Coronary artery (tissue), 2 donors: ENCODE results near the gene GPR55.

ENCODE experiments used
- DNase-seq: peaks from one replicate; pipeline ENCODE4 v3.0.0-alpha.2; 2017; ENCODE audit warnings: low spot score
- H3K27ac ChIP-seq, 2 donors: fragments of 200-600 bp; sonication (generic); one replicate each; pipeline ENCODE4 v1.5.1; 2016 to 2019
- H3K4me3 ChIP-seq: fragments of 200-600 bp; sonication (generic); 2 replicates; pipeline ENCODE4 v1.5.1; 2016; ENCODE audit warnings: mild to moderate bottlenecking, moderate library complexity
- TF ChIP-seq, protein P1 (sequence below): fragments of 200-600 bp; sonication (generic); IDR thresholded peaks from one replicate; pipeline ENCODE4 v1.5.1; 2019; ENCODE audit warnings: antibody characterized with exemption

The GPR55 gene

DNA sequence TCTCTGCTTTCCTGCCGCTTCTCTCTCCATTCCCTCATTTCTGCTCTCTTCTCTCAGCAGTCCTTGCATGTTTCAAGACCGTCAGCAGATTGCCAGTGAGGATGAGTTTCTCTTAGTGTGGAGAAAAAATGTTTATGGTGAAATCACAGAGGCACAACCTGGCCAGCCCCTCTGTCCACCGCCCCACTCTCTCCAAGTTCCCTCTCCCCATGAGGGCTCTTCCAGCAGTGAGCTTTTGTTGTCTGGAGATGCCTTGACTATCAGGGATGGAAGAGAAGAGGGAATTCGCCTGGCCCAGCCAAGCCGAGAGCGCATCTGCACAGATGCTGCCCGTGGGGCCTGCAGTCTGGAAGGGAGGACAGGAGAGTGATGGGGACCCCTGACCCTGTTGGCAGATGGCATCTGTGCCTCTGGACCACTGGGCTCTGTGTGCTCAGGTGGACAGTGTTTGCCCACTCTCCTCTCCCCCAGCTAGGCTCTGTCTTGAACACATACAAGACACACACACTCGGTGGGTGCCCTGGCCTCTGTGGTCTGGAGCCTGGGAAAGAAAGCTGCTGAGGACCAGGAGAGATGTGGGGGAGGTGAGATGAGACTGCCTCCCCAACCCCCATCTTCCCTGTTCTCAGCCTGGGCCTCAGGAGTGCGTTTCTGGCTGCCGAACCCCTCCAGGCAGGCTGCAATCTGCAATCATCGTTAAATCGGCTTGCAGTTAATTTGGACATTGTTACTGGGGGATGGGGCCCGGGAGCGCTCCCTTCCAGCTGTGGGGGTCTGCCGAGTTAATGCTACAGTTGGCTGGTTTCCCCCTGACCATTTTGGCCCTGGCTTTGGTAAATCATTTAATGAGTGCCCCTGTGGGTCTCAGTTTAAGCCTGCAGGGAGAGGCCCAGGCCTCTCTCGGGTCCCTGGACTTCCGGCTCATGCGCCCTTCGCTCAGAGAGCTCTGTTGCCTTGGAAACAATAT, 55.8 kb downstream of the GPR55 start:
- H3K4me3 ChIP-seq = no peak overlapping the region
- TF ChIP-seq, protein P1, sequence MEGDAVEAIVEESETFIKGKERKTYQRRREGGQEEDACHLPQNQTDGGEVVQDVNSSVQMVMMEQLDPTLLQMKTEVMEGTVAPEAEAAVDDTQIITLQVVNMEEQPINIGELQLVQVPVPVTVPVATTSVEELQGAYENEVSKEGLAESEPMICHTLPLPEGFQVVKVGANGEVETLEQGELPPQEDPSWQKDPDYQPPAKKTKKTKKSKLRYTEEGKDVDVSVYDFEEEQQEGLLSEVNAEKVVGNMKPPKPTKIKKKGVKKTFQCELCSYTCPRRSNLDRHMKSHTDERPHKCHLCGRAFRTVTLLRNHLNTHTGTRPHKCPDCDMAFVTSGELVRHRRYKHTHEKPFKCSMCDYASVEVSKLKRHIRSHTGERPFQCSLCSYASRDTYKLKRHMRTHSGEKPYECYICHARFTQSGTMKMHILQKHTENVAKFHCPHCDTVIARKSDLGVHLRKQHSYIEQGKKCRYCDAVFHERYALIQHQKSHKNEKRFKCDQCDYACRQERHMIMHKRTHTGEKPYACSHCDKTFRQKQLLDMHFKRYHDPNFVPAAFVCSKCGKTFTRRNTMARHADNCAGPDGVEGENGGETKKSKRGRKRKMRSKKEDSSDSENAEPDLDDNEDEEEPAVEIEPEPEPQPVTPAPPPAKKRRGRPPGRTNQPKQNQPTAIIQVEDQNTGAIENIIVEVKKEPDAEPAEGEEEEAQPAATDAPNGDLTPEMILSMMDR = no peak
- H3K27ac ChIP-seq = no peak overlapping the region
- DNase-seq = no peak

DNA sequence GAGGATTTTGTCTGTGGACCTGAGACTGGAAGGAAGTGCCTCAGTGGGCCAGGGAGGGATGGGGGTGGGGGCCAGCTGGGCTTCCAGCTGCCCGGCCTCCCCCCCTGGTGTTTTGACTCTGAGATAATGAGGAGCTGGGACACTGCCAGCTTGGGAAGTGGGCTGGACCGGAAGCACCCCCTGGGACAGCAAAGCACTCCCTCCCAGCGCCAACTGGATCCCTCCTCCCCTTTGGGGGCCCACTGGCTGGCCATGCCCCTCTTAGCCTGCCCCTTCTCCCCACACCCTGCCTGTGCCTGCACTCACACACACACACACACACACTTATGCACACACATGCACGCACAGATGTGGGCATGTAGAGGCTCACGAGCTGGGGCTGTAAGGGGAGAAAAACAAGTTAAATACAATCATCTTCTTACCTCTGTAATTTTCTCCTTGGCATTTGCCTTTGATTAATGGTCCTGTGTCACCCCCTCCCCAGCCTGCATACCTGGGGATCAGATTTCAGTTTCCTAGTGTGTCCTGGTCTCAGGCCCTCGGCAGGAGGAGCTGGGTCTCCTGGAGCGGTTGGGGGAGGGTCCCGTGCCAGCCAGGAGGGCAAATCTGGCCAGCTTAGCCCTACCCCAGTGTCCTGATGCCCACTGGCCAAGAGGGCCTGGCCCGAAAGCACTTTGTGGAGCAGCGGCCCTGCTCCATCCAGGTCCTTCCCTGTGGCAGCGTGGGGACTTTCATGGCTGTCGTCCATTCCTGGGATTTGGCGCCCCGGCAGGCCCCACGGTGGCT, 56.7 kb downstream of the GPR55 start:
- no peak overlapping the region for H3K27ac ChIP-seq
- no peak overlapping the region for H3K4me3 ChIP-seq
- TF ChIP-seq, protein P1 = no peak
- DNase-seq = no peak

DNA sequence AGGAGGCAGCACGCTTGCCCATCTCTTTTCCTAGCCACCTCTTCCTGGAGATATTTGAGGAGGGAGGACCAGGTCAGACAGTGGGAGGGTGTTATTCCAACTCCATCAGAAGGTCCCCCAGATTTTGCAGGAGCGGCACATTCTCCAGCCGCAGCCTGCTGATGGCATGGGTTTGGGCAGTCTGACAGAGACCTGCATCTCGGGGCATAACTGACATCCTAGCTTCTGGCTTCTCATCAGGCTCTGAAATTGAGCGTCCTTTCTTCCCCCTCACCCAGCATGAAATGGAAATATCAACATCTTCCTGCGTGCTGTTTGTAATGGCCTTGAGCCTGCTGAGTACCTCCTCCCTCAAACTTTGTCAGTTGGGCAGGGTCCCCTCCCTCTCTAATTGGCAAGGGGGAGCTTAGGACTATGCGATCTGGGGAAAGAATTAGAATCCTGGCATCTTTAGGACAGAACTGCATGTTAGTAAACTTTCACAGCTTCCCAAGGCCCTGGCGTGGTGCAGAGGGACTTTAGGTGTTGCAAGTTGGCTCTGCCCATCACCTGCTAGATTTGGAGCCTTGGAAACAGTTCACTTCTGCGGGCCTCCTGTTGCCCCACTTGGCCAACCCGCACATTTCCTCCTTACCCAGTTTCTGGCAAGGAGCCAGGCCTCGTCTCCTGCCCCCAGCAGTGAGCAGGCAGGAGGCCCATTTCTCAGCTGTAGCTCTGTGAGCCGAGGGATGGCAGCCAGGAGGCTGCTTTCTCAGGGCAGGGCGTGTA, 58.1 kb downstream of the GPR55 start:
- H3K4me3 ChIP-seq = peak overlapping the region; percentile 85
- no peak overlapping the region for H3K27ac ChIP-seq
- TF ChIP-seq, protein P1 = no peak
- no peak for DNase-seq

DNA sequence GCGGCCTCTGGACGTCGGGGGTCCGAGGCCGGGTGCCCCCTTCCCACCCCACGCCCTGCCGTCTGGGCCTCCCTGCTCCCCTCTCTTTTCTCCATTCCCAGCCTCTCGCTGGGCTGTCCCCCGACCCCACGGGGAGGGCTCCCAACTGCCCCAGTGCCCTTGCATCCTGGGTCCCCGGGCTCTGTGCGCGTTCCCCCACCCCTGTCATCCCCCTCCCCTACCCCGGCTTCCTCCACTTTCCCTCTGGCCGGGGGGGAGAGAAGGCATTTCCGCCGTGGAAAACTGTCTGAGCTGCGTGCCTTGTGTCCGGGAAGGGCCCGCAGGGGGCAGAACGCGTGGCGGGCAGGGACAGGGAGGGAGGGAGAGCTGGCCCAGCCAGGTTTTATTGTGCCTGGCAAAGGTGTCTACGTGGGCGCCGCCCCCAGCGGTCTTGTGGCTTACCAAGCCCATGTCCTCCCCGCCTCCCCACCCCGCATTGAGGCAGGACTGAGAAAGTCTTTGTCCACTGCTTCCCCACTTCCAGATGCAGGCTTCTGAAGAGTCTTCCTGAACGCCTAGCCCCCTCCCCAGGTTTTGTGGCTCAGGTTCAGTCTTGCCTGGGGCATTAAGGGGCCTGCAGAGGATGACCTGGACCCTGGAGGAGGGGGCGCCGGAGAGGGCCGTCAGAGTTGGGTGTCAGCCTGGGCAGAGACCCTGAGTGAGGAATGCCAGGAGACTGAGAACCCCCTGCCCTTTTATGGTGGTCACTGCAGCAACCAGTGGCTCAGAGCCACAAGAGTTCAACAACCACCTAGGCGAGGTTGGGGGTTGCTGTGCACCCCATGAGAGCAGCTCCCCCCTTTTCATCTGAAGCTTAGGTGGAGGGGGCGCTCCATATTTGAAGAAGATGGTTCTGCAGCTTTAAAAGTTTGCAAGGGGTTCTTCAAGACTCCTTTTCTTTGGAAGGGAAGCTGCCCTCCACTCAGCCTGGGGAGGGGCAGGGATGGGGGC, 59.0 kb downstream of the GPR55 start:
- H3K27ac ChIP-seq = no peak overlapping the region
- TF ChIP-seq, protein P1 = no peak
- peak overlapping the region; percentile 85 for H3K4me3 ChIP-seq
- DNase-seq = no peak

DNA sequence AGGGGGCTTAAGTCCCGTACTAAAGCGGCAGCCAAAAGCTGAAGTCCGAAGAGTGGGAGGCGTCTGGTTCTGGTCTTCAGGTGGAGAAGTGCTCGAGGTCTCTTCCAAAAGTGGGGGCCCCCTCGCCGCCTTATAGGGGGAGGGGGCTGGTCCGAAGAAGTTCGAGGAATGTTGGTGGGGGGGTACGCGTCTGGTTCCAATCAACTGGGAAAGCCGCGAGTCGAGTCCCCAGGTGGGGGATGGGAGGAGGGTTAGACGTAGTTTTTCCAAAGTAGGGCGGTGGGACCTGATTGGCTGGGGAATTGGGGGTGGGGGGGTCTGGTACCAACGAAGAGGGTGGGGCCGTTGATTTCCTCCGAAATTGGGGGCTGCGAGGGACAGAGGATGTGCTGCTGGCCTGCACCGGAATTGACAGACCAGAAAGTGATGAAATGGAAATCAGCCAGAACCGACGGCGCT, 59.7 kb downstream of the GPR55 start:
- Histone ChIP-seq H3K4me3 (peak overlapping the region; percentile 85), H3K27ac (no peak overlapping the region)
- DNase-seq = no peak
- TF ChIP-seq, protein P1 = no peak
